Measurements from ENCODE around the gene CEACAM5. TPM values are rescaled to one million over a fixed set of nuclear protein-coding genes. Genes with fewer than 3 reads are reported as not detected.

CEACAM5 gene
- polyA plus RNA-seq, 1 experiment, result not detected

- no peak for DNase-seq (ENCODE audit: low read depth)
- ChIA-PET POLR2A (no interaction called here), CTCF (no interaction called here)
- Histone ChIP-seq H3K27me3 (ENCODE audit: control insufficient read depth, insufficient read depth, low read length) (no peaks in the 10 kb centered on the region), H3K4me3 (ENCODE audit: low read depth, low read length) (no peak overlapping the region), H3K36me3 (ENCODE audit: control insufficient read depth, insufficient read depth, low read length) (no peaks in the 10 kb centered on the region)
- TF ChIP-seq CTCF (IDR thresholded peaks at IDR 0.05; ENCODE audit: insufficient read depth, low read depth, low read length), result no peak
Observed at GRCh38 chr19:41709951-41710645, 1.7 kb downstream of the CEACAM5 start.

GRCh38 chr19:41711376-41712261 is 3.2 kb downstream of the CEACAM5 start:
- CTCF ChIA-PET, result no interaction called here
- Histone ChIP-seq H3K27me3 (ENCODE audit: control insufficient read depth, insufficient read depth, low read length) (no peaks in the 10 kb centered on the region), H3K36me3 (ENCODE audit: control insufficient read depth, insufficient read depth, low read length) (no peaks in the 10 kb centered on the region), H3K4me3 (ENCODE audit: low read depth, low read length) (no peak overlapping the region)
- TF ChIP-seq CTCF (IDR thresholded peaks at IDR 0.05; ENCODE audit: insufficient read depth, low read depth, low read length), result no peak
- no peak for DNase-seq (ENCODE audit: low read depth)
- POLR2A ChIA-PET, result no interaction called here

GRCh38 chr19:41714598-41714997 is 6.2 kb downstream of the CEACAM5 start:
- DNase-seq (ENCODE audit: low read depth), result no peak
- no peaks in the 10 kb centered on the region for H3K27me3 ChIP-seq (ENCODE audit: control insufficient read depth, insufficient read depth, low read length)
- CTCF ChIA-PET, result no interaction called here
- no peak overlapping the region for H3K4me3 ChIP-seq (ENCODE audit: low read depth, low read length)
- no peaks in the 10 kb centered on the region for H3K36me3 ChIP-seq (ENCODE audit: control insufficient read depth, insufficient read depth, low read length)
- POLR2A ChIA-PET, result no interaction called here
- no peak for TF ChIP-seq CTCF (IDR thresholded peaks at IDR 0.05; ENCODE audit: insufficient read depth, low read depth, low read length)

- Histone ChIP-seq H3K27me3 (ENCODE audit: control insufficient read depth, insufficient read depth, low read length) (no peaks in the 10 kb centered on the region), H3K36me3 (ENCODE audit: control insufficient read depth, insufficient read depth, low read length) (no peaks in the 10 kb centered on the region), H3K4me3 (ENCODE audit: low read depth, low read length) (no peak overlapping the region)
- no peak for DNase-seq (ENCODE audit: low read depth)
- ChIA-PET POLR2A (no interaction called here), CTCF (no interaction called here)
- no peak for TF ChIP-seq CTCF (IDR thresholded peaks at IDR 0.05; ENCODE audit: insufficient read depth, low read depth, low read length)
Observed at GRCh38 chr19:41718761-41719160, 10.3 kb downstream of the CEACAM5 start.

GRCh38 chr19:41720103-41720502 is 11.7 kb downstream of the CEACAM5 start:
- no peak for TF ChIP-seq CTCF (IDR thresholded peaks at IDR 0.05; ENCODE audit: insufficient read depth, low read depth, low read length)
- Histone ChIP-seq H3K4me3 (ENCODE audit: low read depth, low read length) (no peak overlapping the region), H3K27me3 (ENCODE audit: control insufficient read depth, insufficient read depth, low read length) (no peaks in the 10 kb centered on the region), H3K36me3 (ENCODE audit: control insufficient read depth, insufficient read depth, low read length) (no peaks in the 10 kb centered on the region)
- DNase-seq (ENCODE audit: low read depth), result no peak
- ChIA-PET CTCF (no interaction called here), POLR2A (no interaction called here)
